ENCODE data around the gene SMAD2.

The SMAD2 gene

DNA sequence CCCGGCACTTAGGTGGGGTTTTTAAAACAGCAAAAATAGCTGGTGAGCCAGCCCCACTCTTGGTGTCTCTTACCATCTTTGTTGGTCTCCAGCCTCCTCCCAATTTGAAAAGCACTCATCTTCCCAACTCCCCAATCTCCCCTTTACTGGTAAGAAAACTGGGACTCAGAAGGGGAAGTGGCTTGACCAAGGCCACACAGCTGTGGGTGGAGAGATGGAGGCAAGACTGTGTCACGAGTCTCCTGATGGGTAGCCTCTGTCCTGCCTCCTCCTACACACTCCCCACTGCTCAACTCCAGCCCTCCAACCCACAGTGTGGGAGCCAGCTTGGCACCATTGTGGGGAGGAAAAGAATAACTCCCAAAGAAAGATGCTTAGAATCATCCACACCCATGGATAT lies 140.4 kb downstream of the SMAD2 start:
- no peak for TF ChIP-seq CTCF (IDR thresholded peaks at IDR 0.05; ENCODE audit: poor library complexity, severe bottlenecking)
- no peak for ATAC-seq (ENCODE audit: low read depth)
- H3K36me3 ChIP-seq (ENCODE audit: low read depth), result no peaks in the 10 kb centered on the region
- no peak for DNase-seq (ENCODE audit: low spot score)
- H3K4me3 ChIP-seq (ENCODE audit: severe bottlenecking), result no peak overlapping the region
- H3K27ac ChIP-seq (ENCODE audit: poor library complexity, severe bottlenecking), result no peak overlapping the region
- H3K4me1 ChIP-seq (ENCODE audit: insufficient read depth, poor library complexity, severe bottlenecking), result no peaks in the 10 kb centered on the region
- no peaks in the 10 kb centered on the region for H3K9me3 ChIP-seq (ENCODE audit: severe bottlenecking)
- peaks cover 4% of the 10 kb centered on the region for H3K27me3 ChIP-seq (ENCODE audit: insufficient read depth, poor library complexity, severe bottlenecking)

DNA sequence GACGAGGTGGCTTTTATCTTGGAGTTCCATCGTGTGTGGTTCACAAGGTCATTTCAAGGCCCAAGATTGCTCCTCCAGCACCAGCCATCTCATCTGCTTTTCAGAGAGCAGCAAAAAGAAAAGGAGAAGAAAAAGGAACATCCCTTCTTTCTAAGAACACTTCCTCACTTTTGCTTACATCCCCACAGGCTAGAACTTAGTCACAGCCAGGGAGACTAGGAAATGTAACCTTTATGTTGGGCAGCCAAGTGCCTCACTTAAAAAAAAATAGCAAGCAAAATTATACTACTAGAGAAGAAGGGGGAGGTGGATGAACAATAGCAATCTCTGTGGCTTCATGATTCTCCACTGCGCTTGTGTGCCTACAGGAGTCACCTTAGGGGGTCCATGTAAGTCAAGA lies 141.8 kb downstream of the SMAD2 start:
- no peak overlapping the region for H3K27ac ChIP-seq (ENCODE audit: poor library complexity, severe bottlenecking)
- H3K27me3 ChIP-seq (ENCODE audit: insufficient read depth, poor library complexity, severe bottlenecking), result peaks cover 4% of the 10 kb centered on the region
- H3K9me3 ChIP-seq (ENCODE audit: severe bottlenecking), result peaks cover 2% of the 10 kb centered on the region
- no peak for DNase-seq (ENCODE audit: low spot score)
- no peak overlapping the region for H3K4me3 ChIP-seq (ENCODE audit: severe bottlenecking)
- no peak for ATAC-seq (ENCODE audit: low read depth)
- H3K4me1 ChIP-seq (ENCODE audit: insufficient read depth, poor library complexity, severe bottlenecking), result no peaks in the 10 kb centered on the region
- TF ChIP-seq CTCF (IDR thresholded peaks at IDR 0.05; ENCODE audit: poor library complexity, severe bottlenecking), result no peak
- no peaks in the 10 kb centered on the region for H3K36me3 ChIP-seq (ENCODE audit: low read depth)

- Histone ChIP-seq H3K36me3 (ENCODE audit: low read depth) (no peaks in the 10 kb centered on the region), H3K9me3 (ENCODE audit: severe bottlenecking) (peaks cover 2% of the 10 kb centered on the region), H3K27me3 (ENCODE audit: insufficient read depth, poor library complexity, severe bottlenecking) (peaks cover 7% of the 10 kb centered on the region), H3K4me3 (ENCODE audit: severe bottlenecking) (no peak overlapping the region), H3K27ac (ENCODE audit: poor library complexity, severe bottlenecking) (no peak overlapping the region), H3K4me1 (ENCODE audit: insufficient read depth, poor library complexity, severe bottlenecking) (no peaks in the 10 kb centered on the region)
- DNase-seq (ENCODE audit: low spot score) (no peak), ATAC-seq (ENCODE audit: low read depth) (no peak)
- TF ChIP-seq CTCF (IDR thresholded peaks at IDR 0.05; ENCODE audit: poor library complexity, severe bottlenecking), result no peak
Observed at GRCh38 chr18:47781561-47781960, 148.9 kb downstream of the SMAD2 start.

- no peak for TF ChIP-seq CTCF (IDR thresholded peaks at IDR 0.05; ENCODE audit: poor library complexity, severe bottlenecking)
Observed at GRCh38 chr18:47780011-47780725, 150.3 kb downstream of the SMAD2 start.

DNA sequence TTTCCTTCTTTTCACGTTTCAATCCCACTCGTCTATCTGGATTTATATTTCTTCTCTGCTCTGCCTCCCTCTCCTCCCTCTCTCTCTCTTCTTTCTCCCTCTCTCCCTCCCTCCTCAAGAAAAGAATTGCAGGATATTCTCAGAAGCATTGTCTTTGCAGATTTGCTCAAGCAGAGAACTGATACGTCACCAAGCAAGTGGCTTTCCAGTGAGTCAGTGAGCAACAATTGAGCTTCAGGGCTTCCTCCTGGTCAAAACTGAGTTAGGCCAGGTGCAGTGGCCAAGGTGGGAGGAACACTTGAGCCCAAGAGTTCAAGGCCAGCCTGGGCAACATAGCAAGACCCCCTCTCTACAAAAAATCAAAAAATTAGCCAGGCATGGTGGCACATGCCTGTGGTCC lies 151.1 kb downstream of the SMAD2 start:
- ATAC-seq (ENCODE audit: low read depth) (no peak), DNase-seq (ENCODE audit: low spot score) (no peak)

More at GRCh38 chr18:47780011-47780725, 150.3 kb downstream of the SMAD2 start:
- no peak for DNase-seq (ENCODE audit: low spot score)
- no peaks in the 10 kb centered on the region for H3K4me1 ChIP-seq (ENCODE audit: insufficient read depth, poor library complexity, severe bottlenecking)
- H3K27me3 ChIP-seq (ENCODE audit: insufficient read depth, poor library complexity, severe bottlenecking), result peaks cover 4% of the 10 kb centered on the region
- peaks cover 2% of the 10 kb centered on the region for H3K9me3 ChIP-seq (ENCODE audit: severe bottlenecking)
- no peak overlapping the region for H3K4me3 ChIP-seq (ENCODE audit: severe bottlenecking)
- no peak for ATAC-seq (ENCODE audit: low read depth)
- H3K36me3 ChIP-seq (ENCODE audit: low read depth), result no peaks in the 10 kb centered on the region
- H3K27ac ChIP-seq (ENCODE audit: poor library complexity, severe bottlenecking), result no peak overlapping the region

More for the DNA sequence above, 151.1 kb downstream of the SMAD2 start:
- Histone ChIP-seq H3K9me3 (ENCODE audit: severe bottlenecking) (peaks cover 2% of the 10 kb centered on the region), H3K4me3 (ENCODE audit: severe bottlenecking) (no peak overlapping the region), H3K27ac (ENCODE audit: poor library complexity, severe bottlenecking) (no peak overlapping the region), H3K4me1 (ENCODE audit: insufficient read depth, poor library complexity, severe bottlenecking) (no peaks in the 10 kb centered on the region), H3K36me3 (ENCODE audit: low read depth) (no peaks in the 10 kb centered on the region), H3K27me3 (ENCODE audit: insufficient read depth, poor library complexity, severe bottlenecking) (peaks cover 4% of the 10 kb centered on the region)
- no peak for TF ChIP-seq CTCF (IDR thresholded peaks at IDR 0.05; ENCODE audit: poor library complexity, severe bottlenecking)
